Suprapubic skin (tissue), 4 donors: ENCODE results near the gene GARIN3.

Experiments
- CTCF ChIP-seq, 2 donors: fragments of 200-600 bp in 1 of 2; fragments of 450-650 bp in 1 of 2; sonication (generic) in 1 of 2; IDR thresholded peaks; one replicate each; pipeline ENCODE4 v1.5.1; 2016 to 2019; ENCODE audit warnings: antibody characterized with exemption in 2 of 2, mild to moderate bottlenecking in 1 of 2, moderate library complexity in 1 of 2
- EP300 ChIP-seq: sonication (generic); formaldehyde crosslinking; IDR thresholded peaks from one replicate; pipeline ENCODE4 v1.6.1; 2017; ENCODE audit warnings: antibody characterized with exemption
- POLR2A ChIP-seq, 2 donors: fragments of 450-650 bp; IDR thresholded peaks; one replicate each; pipeline ENCODE4 v1.6.1; 2017; ENCODE audit warnings: antibody characterized with exemption in 2 of 2, mild to moderate bottlenecking in 2 of 2, moderate library complexity in 2 of 2
- POLR2AphosphoS5 ChIP-seq, 3 donors: sonication (generic); formaldehyde crosslinking; IDR thresholded peaks; one replicate each; pipeline ENCODE4 v1.6.1; 2017; ENCODE audit warnings: antibody characterized with exemption in 3 of 3

- no peak for TF ChIP-seq CTCF (IDR thresholded peaks at IDR 0.05)
- no peak for TF ChIP-seq POLR2A (IDR thresholded peaks at IDR 0.05)
- no peak for TF ChIP-seq POLR2AphosphoS5 (IDR thresholded peaks at IDR 0.05)
- no peak for TF ChIP-seq EP300
These were observed 22.2 kb upstream of the GARIN3 start for GRCh38 chr5:157188270-157188669.
